HG03457 (cell line): Measurements from ENCODE around the gene PPP2R3B.
"Not testable (repeated sequence)": the region's sequence is repeated elsewhere in the genome, so short reads cannot be mapped to it uniquely, and the experiment has no call there.

Experiments used
- ATAC-seq: cut with Tn5 transposase; IDR thresholded peaks from one replicate; pipeline ENCODE4 v1.9.1; 2021; ENCODE audit warnings: moderate number of reproducible peaks; ENCODE audit not compliant: unreplicated experiment

Gene PPP2R3B

DNA sequence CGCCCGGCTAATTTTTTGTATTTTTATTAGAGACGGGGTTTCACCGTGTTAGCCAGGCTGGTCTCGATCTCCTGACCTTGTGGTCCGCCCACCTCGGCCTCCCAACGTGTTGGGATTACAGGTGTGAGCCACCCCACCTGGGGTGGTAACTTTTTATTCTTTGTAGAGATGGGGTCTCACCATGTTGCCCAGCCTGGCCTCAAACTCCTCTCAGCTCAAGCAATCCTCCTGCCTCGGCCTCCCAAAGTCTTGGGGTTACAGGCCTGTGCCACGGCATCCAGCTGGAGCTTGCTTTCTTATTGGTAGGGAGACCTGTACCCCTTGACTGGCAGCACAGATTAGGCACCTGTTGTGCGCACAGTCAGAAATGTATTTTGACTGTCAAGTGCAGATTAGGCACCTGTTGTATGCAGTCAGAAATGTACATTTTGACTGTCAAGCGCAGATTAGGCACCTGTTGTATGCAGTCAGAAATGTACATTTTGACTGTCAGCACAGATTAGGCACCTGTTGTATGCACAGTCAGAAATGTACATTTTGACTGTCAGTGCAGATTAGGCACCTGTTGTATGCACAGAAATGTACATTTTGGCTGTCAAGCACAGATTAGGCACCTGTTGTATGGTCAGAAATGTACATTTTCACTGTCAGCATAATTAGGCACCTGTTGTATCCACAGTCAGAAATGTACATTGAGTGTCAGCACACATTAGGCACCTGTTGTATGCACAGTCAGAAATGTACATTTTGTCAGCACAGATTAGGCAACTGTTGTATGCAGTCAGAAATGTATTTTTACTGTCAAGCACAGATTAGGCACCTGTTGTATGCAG lies 80.7 kb downstream of the PPP2R3B start:
- ATAC-seq: not testable (repeated sequence)

DNA sequence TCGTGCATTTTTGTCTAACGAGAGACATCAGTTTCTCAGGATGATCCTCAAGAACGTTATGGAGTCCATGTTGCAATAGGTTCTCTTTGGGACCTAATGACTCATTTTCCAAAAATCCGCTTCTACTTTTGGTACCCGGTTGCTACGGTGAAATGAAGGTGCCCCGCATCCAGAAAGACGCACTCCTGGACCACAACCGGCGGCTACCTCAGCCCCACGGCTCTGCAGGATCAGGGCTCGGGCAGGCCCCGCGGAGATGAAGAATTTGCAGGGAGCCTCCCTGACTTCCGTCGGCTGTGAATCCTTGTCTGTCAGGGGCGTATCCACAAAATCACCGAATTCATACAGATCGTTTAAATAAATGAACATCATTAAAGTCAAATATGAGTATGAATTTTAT lies 83.7 kb downstream of the PPP2R3B start:
- no peak for ATAC-seq

DNA sequence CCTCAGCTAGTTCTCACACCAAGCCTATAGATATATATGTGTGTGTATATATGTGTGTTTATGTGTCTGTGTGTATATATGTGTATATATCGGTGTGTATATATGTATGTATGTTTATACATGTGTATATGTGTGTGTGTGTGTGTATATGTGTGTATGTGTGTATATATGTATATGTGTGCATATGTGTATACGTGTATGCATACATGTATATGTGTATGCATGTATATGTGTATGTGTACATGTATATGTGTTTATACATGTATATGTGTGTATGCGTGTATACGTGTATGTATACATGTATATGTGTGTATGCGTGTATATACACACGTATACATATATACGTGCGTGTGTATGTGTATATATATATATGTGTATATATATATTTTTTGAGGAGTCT lies 86.4 kb downstream of the PPP2R3B start:
- ATAC-seq: no peak

DNA sequence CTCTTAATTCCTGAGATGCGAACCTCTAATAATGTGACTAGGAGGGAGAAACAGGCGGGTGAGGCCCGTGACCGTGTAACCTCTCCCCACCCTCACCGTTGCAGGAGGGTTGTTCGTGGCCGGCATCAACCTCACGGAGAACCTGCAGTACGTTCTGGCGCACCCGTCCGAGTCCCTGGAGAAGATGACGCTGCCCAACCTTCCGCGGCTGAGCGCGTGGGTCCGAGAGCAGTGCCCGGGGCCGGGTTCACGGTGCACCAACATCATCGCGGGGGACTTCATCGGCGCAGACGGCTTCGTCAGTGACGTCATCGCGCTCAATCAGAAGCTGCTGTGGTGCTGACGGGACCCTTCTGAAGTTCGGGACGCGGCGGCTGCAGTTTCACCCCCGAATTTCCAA lies 87.7 kb downstream of the PPP2R3B start:
- no peak for ATAC-seq

DNA sequence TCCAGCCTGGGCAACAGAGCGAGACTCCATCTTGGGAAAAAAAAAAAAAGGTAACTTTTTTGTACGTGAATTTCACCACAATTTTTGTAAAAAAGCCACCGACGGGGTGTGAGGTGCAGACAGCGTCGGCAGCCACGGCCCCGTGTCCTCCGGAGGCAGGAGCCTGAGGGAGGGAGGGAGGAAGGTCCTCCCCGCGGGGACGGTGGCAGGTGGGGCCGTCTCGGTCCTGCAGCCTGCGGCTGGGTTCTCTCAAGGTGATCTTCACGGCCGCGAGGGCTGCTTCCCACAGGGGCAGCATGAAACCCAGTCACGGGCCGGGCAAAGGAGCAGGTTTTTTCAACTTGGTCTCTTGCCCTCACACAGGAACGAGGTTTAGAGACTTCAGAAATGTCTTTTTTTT lies 91.6 kb downstream of the PPP2R3B start:
- ATAC-seq: no peak

DNA sequence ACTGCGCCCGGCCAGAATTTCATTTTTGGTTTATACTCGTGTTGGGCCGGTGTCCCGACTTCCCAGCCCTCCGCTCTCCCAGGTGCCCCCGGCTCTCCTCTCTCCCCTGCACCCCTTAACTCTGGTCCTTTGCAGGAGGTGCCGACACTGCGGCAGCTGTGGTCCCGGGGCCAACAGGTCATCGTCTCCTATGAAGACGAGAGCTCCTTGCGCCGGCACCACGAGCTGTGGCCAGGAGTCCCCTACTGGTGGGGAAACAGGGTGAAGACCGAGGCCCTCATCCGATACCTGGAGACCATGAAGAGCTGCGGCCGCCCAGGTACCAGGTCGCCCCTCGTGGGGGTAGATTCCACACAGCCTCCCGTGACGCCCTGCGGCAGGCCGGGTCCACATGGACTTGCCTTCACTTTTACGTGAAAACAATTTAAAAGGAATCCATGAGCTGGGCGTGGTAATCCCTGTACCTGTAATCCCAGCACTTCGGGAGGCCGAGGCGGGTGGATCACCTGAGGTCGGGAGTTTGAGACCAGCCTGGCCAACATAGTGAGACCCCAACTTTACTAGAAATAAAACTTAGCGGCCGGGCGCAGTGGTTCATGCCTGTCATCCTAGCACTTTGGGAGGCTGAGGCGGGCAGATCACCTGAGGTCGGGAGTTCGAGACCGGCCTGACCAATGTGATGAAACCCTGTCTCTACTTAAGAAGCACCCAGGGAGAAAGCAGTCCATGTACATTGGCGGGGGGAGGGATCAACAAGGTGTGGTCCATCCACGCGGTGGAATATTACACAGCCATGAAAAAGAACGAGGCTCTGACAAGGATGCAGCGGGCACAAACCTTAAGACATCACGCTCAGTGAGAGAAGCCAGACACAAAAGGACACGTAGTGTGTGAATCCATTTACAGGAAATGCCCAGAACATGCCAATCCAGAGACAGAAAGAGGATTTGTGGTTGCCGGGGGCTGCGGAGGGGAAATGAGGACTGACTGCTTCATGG lies 93.5 kb downstream of the PPP2R3B start:
- no peak for ATAC-seq

DNA sequence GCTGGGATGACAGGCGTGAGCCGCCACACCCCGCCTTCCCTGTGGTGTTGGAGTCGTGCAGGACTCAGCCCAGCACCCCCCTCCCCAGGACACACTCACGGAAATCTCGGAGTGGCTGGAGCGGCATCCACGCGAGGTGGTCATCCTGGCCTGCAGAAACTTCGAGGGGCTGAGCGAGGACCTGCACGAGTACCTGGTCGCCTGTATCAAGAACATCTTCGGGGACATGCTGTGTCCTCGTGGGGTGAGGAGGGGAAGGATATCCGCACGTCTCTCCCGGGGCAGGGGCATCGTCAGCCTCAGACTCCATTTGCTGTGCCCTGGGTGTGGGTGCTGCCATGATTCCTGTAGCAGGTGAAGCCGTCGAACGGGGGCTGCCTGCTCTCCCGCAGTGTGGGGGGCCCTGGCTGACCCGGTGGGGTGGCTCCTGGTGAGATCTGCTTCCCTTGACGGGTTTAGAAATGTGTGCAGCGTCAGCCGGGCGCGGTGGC lies 95.3 kb downstream of the PPP2R3B start:
- ATAC-seq: no peak

DNA sequence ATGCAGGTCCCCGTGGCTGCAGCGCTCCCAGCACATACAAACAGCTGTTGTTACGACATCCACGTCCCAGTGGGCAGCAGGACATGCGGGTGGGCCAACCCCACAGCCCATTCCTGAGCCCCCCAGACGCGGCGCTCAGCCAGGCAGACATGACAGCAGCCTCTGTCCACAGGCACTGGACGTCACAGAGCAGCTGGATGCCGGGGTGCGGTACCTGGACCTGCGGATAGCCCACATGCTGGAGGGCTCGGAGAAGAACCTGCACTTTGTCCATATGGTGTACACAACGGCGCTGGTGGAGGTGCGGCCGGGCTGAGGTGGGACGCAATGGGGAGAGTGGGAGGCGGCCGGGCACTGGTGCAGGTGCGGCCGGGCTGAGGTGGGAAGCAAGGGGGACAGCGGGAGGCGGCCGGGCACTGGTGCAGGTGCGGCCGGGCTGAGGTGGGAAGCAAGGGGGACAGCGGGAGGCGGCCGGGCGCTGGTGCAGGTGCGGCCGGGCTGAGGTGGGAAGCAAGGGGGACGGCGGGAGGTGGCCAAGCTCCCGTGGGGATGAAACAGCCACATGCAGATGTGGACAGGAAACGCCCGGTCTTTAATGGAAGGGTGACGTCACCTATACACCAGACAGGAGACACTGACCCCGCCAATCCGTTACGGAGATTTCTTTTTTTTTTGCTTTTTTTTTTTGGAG lies 96.1 kb downstream of the PPP2R3B start:
- ATAC-seq: no peak

DNA sequence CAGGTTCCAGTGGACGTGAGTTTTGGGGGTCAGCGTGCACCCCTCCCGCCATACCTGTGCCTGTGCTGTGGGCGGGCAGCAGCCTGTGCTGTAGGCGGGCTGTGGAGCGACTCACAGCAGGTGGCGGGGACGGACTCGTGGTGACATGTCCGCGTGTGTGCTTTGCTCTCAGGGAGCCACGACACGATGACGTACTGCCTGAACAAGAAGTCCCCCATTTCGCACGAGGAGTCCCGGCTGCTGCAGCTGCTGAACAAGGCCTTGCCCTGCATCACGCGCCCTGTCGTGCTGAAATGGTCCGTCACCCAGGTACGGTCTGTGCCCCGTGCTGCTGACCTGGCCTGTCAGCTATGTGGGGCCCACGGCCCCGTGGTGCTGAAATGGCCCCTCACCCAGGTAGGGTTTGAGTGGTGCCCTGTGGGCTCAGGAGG lies 98.1 kb downstream of the PPP2R3B start:
- no peak for ATAC-seq

DNA sequence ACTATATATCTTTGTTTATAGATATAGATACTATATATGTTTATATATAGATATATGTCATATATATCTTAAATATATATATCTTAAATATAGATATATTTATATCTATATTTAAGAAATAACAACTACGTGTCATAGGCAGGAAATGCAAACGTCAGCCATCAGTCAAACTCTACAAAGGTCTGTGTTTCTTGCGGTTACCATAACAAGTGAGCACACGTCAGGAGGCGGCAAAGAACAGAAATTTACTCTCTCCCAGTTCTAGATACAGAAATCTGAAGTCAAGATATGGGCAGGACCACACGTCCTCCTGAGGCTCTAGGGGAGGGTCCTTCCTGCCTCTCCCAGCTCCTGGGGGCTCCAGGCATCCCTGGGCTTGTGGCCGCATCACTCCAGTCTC lies 99.0 kb downstream of the PPP2R3B start:
- ATAC-seq: no peak

DNA sequence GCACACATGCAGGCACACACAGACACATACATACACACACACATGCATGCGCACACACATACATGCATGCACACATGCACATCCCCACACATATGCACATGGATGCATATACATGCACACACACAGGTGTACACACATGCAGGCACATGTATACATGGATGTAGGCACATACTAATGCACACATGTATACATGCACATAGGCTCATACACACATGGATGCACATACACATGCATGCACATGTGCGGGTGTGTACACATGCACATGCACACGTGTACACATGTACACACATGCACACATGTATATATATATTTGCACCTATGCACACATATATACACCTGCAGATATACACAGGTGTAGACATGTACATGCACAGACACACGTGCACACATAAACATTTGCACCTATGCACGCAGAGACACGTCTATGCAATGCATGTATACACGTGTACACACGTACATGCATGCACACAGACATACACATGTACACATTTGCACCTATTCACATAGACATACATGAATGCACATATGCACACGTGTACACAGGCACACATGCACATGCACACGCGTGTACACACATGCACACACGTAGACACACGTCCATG lies 101.5 kb downstream of the PPP2R3B start:
- no peak for ATAC-seq
